WTC11 (cell line): ENCODE results near the gene MARVELD2. TPM values are rescaled to one million over a fixed set of nuclear protein-coding genes. Genes with fewer than 3 reads are reported as not detected.

Experiments used
- AR ChIP-seq: fragments of 250-450 bp; sonication (Bioruptor Pico); IDR thresholded peaks from 2 replicates; pipeline ENCODE4 v1.9.0; 2021; ENCODE audit warnings: mild to moderate bottlenecking
- CBFB ChIP-seq: sonication (generic); formaldehyde crosslinking; IDR thresholded peaks from 2 replicates; pipeline ENCODE4 v1.8.1; 2022; ENCODE audit warnings: mild to moderate bottlenecking, low read depth, missing genetic modification reagents
- ELF4 ChIP-seq: sonication (generic); formaldehyde crosslinking; IDR thresholded peaks from 2 replicates; pipeline ENCODE4 v1.8.1; 2022; ENCODE audit warnings: low read depth, mild to moderate bottlenecking, moderate library complexity, missing genetic modification reagents
- ESRRA ChIP-seq: sonication (generic); formaldehyde crosslinking; IDR thresholded peaks from 2 replicates; pipeline ENCODE4 v1.8.1; 2022; ENCODE audit warnings: mild to moderate bottlenecking, missing genetic modification reagents, borderline replicate concordance
- FOXJ3 ChIP-seq: sonication (generic); formaldehyde crosslinking; IDR thresholded peaks from 2 replicates; pipeline ENCODE4 v1.9.0; 2021; ENCODE audit warnings: missing genetic modification reagents, mild to moderate bottlenecking, borderline replicate concordance
- GRHL2 ChIP-seq: fragments of 250-450 bp; sonication (Bioruptor Pico); IDR thresholded peaks from 2 replicates; pipeline ENCODE4 v1.8.0; 2022; ENCODE audit warnings: mild to moderate bottlenecking, moderate library complexity; ENCODE audit not compliant: insufficient replicate concordance, severe bottlenecking
- GTF2I ChIP-seq: fragments of 250-450 bp; sonication (Bioruptor Pico); conservative IDR thresholded peaks from 2 replicates; pipeline ENCODE4 v1.4.0; 2021; ENCODE audit warnings: mild to moderate bottlenecking
- JAZF1 ChIP-seq: fragments of 250-450 bp; sonication (Bioruptor Pico); IDR thresholded peaks from 2 replicates; pipeline ENCODE4 v1.9.0; 2021; ENCODE audit warnings: moderate library complexity, mild to moderate bottlenecking, inconsistent platforms
- PRRX2 ChIP-seq: fragments of 250-450 bp; sonication (Bioruptor Pico); IDR thresholded peaks from 2 replicates; pipeline ENCODE4 v1.8.0; 2021; ENCODE audit warnings: mild to moderate bottlenecking
- RELA ChIP-seq: sonication (generic); formaldehyde crosslinking; IDR thresholded peaks from 2 replicates; pipeline ENCODE4 v1.8.1; 2022; ENCODE audit warnings: missing genetic modification reagents, mild to moderate bottlenecking, borderline replicate concordance
- RORB ChIP-seq: fragments of 250-450 bp; sonication (Bioruptor Pico); IDR thresholded peaks from 2 replicates; pipeline ENCODE4 v1.9.0; 2021; ENCODE audit warnings: mild to moderate bottlenecking
- SMAD4 ChIP-seq: sonication (generic); formaldehyde crosslinking; IDR thresholded peaks from 2 replicates; pipeline ENCODE4 v1.8.0; 2022; ENCODE audit warnings: mild to moderate bottlenecking, missing genetic modification reagents
- STAT6 ChIP-seq: sonication (generic); formaldehyde crosslinking; conservative IDR thresholded peaks from 2 replicates; pipeline ENCODE4 v1.8.1; 2023; ENCODE audit warnings: mild to moderate bottlenecking, low read depth, missing genetic modification reagents, moderate library complexity
- TCF7 ChIP-seq: sonication (generic); formaldehyde crosslinking; IDR thresholded peaks from 2 replicates; pipeline ENCODE4 v1.8.0; 2022; ENCODE audit warnings: mild to moderate bottlenecking, low read depth, missing genetic modification reagents, moderate library complexity
- TEAD1 ChIP-seq: sonication (generic); formaldehyde crosslinking; IDR thresholded peaks from 2 replicates; pipeline ENCODE4 v1.8.0; 2022; ENCODE audit warnings: mild to moderate bottlenecking, missing genetic modification reagents
- TP53 ChIP-seq: sonication (generic); formaldehyde crosslinking; IDR thresholded peaks from 2 replicates; pipeline ENCODE4 v1.8.1; 2023; ENCODE audit warnings: mild to moderate bottlenecking, missing genetic modification reagents
- ZBTB21 ChIP-seq: sonication (generic); formaldehyde crosslinking; IDR thresholded peaks from 2 replicates; pipeline ENCODE4 v1.8.1; 2023; ENCODE audit warnings: mild to moderate bottlenecking, missing genetic modification reagents, borderline replicate concordance
- ZNF121 ChIP-seq: sonication (generic); formaldehyde crosslinking; IDR thresholded peaks from 2 replicates; pipeline ENCODE4 v1.8.0; 2023; ENCODE audit warnings: missing genetic modification reagents
- ZNF219 ChIP-seq: sonication (generic); formaldehyde crosslinking; IDR thresholded peaks from 2 replicates; pipeline ENCODE4 v1.8.0; 2023; ENCODE audit warnings: missing genetic modification reagents, mild to moderate bottlenecking, borderline replicate concordance
- ZNF232 ChIP-seq: sonication (generic); formaldehyde crosslinking; IDR thresholded peaks from 2 replicates; pipeline ENCODE4 v1.8.0; 2022; ENCODE audit warnings: mild to moderate bottlenecking, missing genetic modification reagents
- ZNF317 ChIP-seq: sonication (generic); formaldehyde crosslinking; IDR thresholded peaks from 2 replicates; pipeline ENCODE4 v1.8.1; 2023; ENCODE audit warnings: low read depth, mild to moderate bottlenecking, moderate library complexity, missing genetic modification reagents, borderline replicate concordance
- ZNF396 ChIP-seq: fragments of 250-450 bp; sonication (Bioruptor Pico); IDR thresholded peaks from 2 replicates; pipeline ENCODE4 v1.8.0; 2021; ENCODE audit warnings: mild to moderate bottlenecking, moderate library complexity, borderline replicate concordance
- ZNF425 ChIP-seq: fragments of 250-450 bp; sonication (Bioruptor Pico); conservative IDR thresholded peaks from 2 replicates; pipeline ENCODE4 v1.9.0; 2021; ENCODE audit warnings: mild to moderate bottlenecking
- ZNF532 ChIP-seq: fragments of 250-450 bp; sonication (Bioruptor Pico); IDR thresholded peaks from 2 replicates; pipeline ENCODE4 v1.9.0; 2021; ENCODE audit warnings: mild to moderate bottlenecking, borderline replicate concordance
- ZNF671 ChIP-seq: fragments of 250-450 bp; sonication (Bioruptor Pico); IDR thresholded peaks from 2 replicates; pipeline ENCODE4 v1.8.0; 2021; ENCODE audit warnings: mild to moderate bottlenecking
- total RNA-seq: library from RNA; stranded (reverse); gene quantifications from 3 replicates; pipeline ENCODE4 v1.2.3, GENCODE V29; 2021
- TF ChIP-seq, protein P1 (sequence below): sonication (generic); formaldehyde crosslinking; IDR thresholded peaks from 2 replicates; pipeline ENCODE4 v1.8.1; 2023; ENCODE audit warnings: mild to moderate bottlenecking, missing genetic modification reagents
- TF ChIP-seq, protein P2 (sequence below): sonication (generic); formaldehyde crosslinking; IDR thresholded peaks from 2 replicates; pipeline ENCODE4 v1.8.0; 2022; ENCODE audit warnings: mild to moderate bottlenecking, missing genetic modification reagents

Gene MARVELD2
- total RNA-seq, 1 experiment from 2014 or later: 28.6 TPM

DNA sequence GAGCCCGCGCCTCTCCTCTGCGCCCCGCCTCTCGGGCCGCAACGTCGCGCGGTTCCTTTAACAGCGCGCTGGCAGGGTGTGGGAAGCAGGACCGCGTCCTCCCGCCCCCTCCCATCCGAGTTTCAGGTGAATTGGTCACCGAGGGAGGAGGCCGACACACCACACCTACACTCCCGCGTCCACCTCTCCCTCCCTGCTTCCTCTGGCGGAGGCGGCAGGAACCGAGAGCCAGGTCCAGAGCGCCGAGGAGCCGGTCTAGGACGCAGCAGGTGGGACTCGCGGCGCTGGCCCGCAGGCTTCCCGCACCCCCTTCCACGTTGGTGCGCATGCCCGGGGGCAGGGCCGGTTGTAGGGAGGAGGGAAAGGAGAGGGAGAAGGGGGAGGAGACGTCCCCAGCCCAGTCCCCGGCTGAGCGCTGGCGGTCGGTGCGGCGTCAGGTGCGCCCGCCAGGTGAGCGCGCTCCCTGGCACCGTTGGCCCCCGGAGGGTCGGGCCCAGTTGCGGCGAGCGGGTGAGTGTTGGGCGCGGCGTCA lies 77.5 kb downstream of the MARVELD2 start, which contains the start of gene OCLN (continued):
- TF ChIP-seq SMAD4 (CRISPR knock-in tag) (no peak), RELA (CRISPR knock-in tag) (no peak), TP53 (no peak; the same call in 1 of the 2 replicates), PRRX2 (CRISPR knock-in tag) (no peak), ZNF121 (CRISPR knock-in tag) (peak; percentile 78), JAZF1 (CRISPR knock-in tag) (no peak), AR (CRISPR knock-in tag) (no peak), ZNF425 (CRISPR knock-in tag) (no peak), ESRRA (CRISPR knock-in tag) (no peak; the same call in 1 of the 2 replicates), RORB (CRISPR knock-in tag) (no peak), TCF7 (CRISPR knock-in tag) (no peak), ZNF671 (CRISPR knock-in tag) (no peak), ZBTB21 (CRISPR knock-in tag) (peak; percentile 62; the same call in 1 of the 2 replicates), ZNF532 (CRISPR knock-in tag) (no peak), ZNF232 (CRISPR knock-in tag) (no peak), STAT6 (CRISPR knock-in tag) (no peak), ZNF317 (CRISPR knock-in tag) (no peak), FOXJ3 (CRISPR knock-in tag) (no peak), ELF4 (CRISPR knock-in tag) (no peak), GRHL2 (no peak), CBFB (CRISPR knock-in tag) (peak; percentile 70; the same call in 1 of the 2 replicates), TEAD1 (CRISPR knock-in tag) (peak; percentile 77; the same call in 1 of the 2 replicates), ZNF219 (CRISPR knock-in tag) (peak; percentile 47; the same call in 1 of the 2 replicates), GTF2I (CRISPR knock-in tag) (no peak), ZNF396 (CRISPR knock-in tag) (no peak)
- TF ChIP-seq, protein P1, sequence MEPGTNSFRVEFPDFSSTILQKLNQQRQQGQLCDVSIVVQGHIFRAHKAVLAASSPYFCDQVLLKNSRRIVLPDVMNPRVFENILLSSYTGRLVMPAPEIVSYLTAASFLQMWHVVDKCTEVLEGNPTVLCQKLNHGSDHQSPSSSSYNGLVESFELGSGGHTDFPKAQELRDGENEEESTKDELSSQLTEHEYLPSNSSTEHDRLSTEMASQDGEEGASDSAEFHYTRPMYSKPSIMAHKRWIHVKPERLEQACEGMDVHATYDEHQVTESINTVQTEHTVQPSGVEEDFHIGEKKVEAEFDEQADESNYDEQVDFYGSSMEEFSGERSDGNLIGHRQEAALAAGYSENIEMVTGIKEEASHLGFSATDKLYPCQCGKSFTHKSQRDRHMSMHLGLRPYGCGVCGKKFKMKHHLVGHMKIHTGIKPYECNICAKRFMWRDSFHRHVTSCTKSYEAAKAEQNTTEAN (CRISPR knock-in tag): 0 out of 2 replicates have a peak, but pooled peaks have one; percentile 48
- TF ChIP-seq, protein P2, sequence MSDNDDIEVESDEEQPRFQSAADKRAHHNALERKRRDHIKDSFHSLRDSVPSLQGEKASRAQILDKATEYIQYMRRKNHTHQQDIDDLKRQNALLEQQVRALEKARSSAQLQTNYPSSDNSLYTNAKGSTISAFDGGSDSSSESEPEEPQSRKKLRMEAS (CRISPR knock-in tag): peak; percentile 86
